Measurements from ENCODE around the gene IQSEC1. TPM values are rescaled to one million over a fixed set of nuclear protein-coding genes. Genes with fewer than 3 reads are reported as not detected.

IQSEC1 gene
- total and polyA plus RNA-seq, 8 donors = 24.9 to 57.0 (median 34.2) TPM

DNA sequence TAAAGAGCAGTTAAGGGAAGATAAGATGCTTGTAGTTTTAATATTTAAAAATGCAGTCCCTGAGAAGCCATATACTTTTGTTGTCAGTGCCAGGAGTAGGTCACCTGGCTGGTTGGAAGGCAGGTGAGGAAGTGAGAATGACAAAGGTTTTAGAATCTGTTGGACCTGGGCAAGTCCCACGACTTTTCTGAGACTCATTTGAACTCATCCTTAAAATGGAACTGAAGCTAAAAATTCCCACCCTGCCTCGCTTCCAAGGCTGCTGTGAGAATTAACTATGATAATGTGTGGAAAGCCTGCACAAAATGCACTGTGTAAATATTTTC, 77.1 kb downstream of the IQSEC1 start:
- Histone ChIP-seq H3K4me3 (no peak overlapping the region), H3K27ac (peak overlapping the region in 1 of 2 donors; percentile 82), H3K4me1 (peaks cover 0 to 78% of the 10 kb centered on the region in 2 donors), H3K27me3 (peaks cover 0 to 5% of the 10 kb centered on the region in 2 donors), H3K9me3 (no peaks in the 10 kb centered on the region), H3K36me3 (peaks cover 0 to under 1% of the 10 kb centered on the region in 2 donors)
- DNase-seq (no peak), ATAC-seq (no peak)
- intact Hi-C loops (cut with DNase I) = no loop called here
- no peak for TF ChIP-seq CTCF (IDR thresholded peaks at IDR 0.05)

GRCh38 chr3:12995389-12996180, 77.6 kb downstream of the IQSEC1 start:
- Histone ChIP-seq H3K4me1 (peaks cover 0 to 78% of the 10 kb centered on the region in 2 donors), H3K4me3 (peak overlapping the region in 1 of 2 donors; percentile 68), H3K27ac (peak overlapping the region; percentile 64 to 82), H3K9me3 (no peaks in the 10 kb centered on the region), H3K36me3 (peaks cover 0 to 5% of the 10 kb centered on the region in 2 donors), H3K27me3 (peaks cover 0 to 5% of the 10 kb centered on the region in 2 donors)
- ATAC-seq (no peak), DNase-seq (no peak)
- intact Hi-C loops (cut with DNase I) = no loop called here
- TF ChIP-seq CTCF (IDR thresholded peaks at IDR 0.05) = no peak

GRCh38 chr3:12994607-12995388, 78.4 kb downstream of the IQSEC1 start:
- intact Hi-C loops (cut with DNase I) = no loop called here
- Histone ChIP-seq H3K36me3 (peaks cover 0 to 7% of the 10 kb centered on the region in 2 donors), H3K9me3 (no peaks in the 10 kb centered on the region), H3K27ac (peak overlapping the region; percentile 64 to 82), H3K4me1 (peaks cover 0 to 72% of the 10 kb centered on the region in 2 donors), H3K4me3 (peak overlapping the region; percentile 52 to 68), H3K27me3 (peaks cover 0 to 5% of the 10 kb centered on the region in 2 donors)
- ATAC-seq (peak; percentile 92), DNase-seq (peak; percentile 66 to 98 (median 86))
- TF ChIP-seq CTCF (IDR thresholded peaks at IDR 0.05) = peak; percentile 90 to 97

DNA sequence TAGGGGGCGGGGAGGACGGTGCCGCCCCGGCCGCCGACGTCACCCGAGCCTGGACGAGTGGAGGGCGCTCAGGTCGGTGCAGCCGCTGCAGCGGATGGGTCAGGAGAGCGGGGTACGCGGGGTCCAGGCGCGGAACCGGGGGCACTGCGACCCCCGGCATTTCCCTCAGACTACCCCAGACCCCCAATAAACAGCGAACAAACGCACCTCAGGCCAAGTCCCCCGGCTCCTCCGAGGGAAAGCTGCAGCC, 78.9 kb downstream of the IQSEC1 start:
- peaks cover 0 to 7% of the 10 kb centered on the region in 2 donors for H3K36me3 ChIP-seq
- no peaks in the 10 kb centered on the region for H3K9me3 ChIP-seq
- no peak for TF ChIP-seq CTCF (IDR thresholded peaks at IDR 0.05)
- peaks cover 0 to 73% of the 10 kb centered on the region in 2 donors for H3K4me1 ChIP-seq
- H3K4me3 ChIP-seq = peak overlapping the region; percentile 52 to 68
- DNase-seq (peak in 2 of 4 donors; percentile 64 to 91), ATAC-seq (peak; percentile 76)
- H3K27me3 ChIP-seq = peaks cover 0 to 5% of the 10 kb centered on the region in 2 donors
- peak overlapping the region; percentile 64 to 82 for H3K27ac ChIP-seq
- intact Hi-C loops (cut with DNase I) = no loop called here
